ENCODE measurements around the gene CHD9.

Gene CHD9

DNA sequence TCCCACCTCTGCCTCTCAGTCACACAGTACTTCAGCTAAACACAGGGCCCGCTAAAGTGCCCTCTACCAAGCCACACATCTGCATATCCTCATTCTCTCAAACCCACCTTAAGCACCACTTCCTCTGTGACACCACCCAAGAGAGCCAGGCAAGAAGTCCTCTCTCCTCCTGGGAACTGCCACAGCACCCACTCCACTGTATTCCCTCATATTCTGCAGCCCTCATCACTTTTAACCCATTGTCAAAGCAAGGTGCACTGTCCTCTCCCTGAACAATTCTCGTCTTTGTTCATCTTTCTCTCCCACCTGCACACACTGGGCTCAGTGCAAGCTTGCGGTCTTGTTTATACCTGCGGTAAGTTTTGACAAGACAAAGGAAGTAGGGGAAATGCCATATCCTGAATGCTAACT lies 13.6 kb downstream of the CHD9 start:
- Histone ChIP-seq H4K20me1 (ENCODE audit: insufficient read depth, low read length) (no peaks in the 10 kb centered on the region), H3K9me2 (replicated peaks; ENCODE audit: insufficient read depth, low read length) (no peaks in the 10 kb centered on the region), H3K9me3 (replicated peaks; ENCODE audit: insufficient read depth, low read length) (no peaks in the 10 kb centered on the region), H3K4me3 (ENCODE audit: low read length) (peak overlapping the region; percentile 19), H3K27me3 (replicated peaks; ENCODE audit: insufficient read depth, low read length) (no peaks in the 10 kb centered on the region), H3K79me2 (ENCODE audit: low read length) (peaks cover 82% of the 10 kb centered on the region), H3F3A (ENCODE audit: insufficient read depth, low read length) (peaks cover 23% of the 10 kb centered on the region), H3K4me1 (ENCODE audit: low read length) (peaks cover 29% of the 10 kb centered on the region), H3K36me3 (replicated peaks; ENCODE audit: insufficient read depth, low read length) (no peaks in the 10 kb centered on the region), H3K9ac (ENCODE audit: low read length) (no peak overlapping the region), H3K4me2 (ENCODE audit: low read depth, low read length) (peak overlapping the region; percentile 72), H3K27ac (ENCODE audit: low read length) (peak overlapping the region; percentile 68; the same call in 1 of the 2 replicates), H2AFZ (ENCODE audit: low read length) (peak overlapping the region; percentile 23; the same call in 1 of the 2 replicates)
- TF ChIP-seq EZH2phosphoT487 (IDR thresholded peaks at IDR 0.05; ENCODE audit: low read length) (no peak), EZH2 (optimal IDR thresholded peaks at IDR 0.05; ENCODE audit: low read depth, low read length) (no peak)
- TF ChIP-seq, protein P1, sequence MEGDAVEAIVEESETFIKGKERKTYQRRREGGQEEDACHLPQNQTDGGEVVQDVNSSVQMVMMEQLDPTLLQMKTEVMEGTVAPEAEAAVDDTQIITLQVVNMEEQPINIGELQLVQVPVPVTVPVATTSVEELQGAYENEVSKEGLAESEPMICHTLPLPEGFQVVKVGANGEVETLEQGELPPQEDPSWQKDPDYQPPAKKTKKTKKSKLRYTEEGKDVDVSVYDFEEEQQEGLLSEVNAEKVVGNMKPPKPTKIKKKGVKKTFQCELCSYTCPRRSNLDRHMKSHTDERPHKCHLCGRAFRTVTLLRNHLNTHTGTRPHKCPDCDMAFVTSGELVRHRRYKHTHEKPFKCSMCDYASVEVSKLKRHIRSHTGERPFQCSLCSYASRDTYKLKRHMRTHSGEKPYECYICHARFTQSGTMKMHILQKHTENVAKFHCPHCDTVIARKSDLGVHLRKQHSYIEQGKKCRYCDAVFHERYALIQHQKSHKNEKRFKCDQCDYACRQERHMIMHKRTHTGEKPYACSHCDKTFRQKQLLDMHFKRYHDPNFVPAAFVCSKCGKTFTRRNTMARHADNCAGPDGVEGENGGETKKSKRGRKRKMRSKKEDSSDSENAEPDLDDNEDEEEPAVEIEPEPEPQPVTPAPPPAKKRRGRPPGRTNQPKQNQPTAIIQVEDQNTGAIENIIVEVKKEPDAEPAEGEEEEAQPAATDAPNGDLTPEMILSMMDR (IDR thresholded peaks at IDR 0.05; ENCODE audit: low read length), result no peak
- peak; percentile 83 for DNase-seq

DNA sequence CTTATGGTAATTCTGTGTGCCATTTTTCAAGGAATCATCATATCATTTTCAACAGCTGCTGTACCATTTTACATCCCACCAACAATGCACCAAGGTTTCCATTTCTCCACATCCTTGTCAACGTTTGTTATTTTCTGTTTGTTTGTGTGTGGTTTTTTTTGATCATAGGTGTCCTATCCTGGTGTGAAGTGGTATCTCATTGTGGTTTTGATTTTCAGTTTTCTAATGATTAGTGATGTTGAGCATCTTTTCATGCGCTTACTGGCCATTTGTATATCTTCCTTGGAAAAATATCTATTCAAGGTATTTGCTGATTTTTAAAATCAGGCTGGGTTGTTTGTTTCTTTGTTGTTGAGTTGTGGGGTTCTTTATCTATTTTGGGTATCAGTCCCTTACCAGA lies 15.0 kb downstream of the CHD9 start:
- H3K9me2 ChIP-seq (replicated peaks; ENCODE audit: insufficient read depth, low read length), result no peaks in the 10 kb centered on the region
- H2AFZ ChIP-seq (ENCODE audit: low read length), result no peak overlapping the region
- no peaks in the 10 kb centered on the region for H3K27me3 ChIP-seq (replicated peaks; ENCODE audit: insufficient read depth, low read length)
- no peak overlapping the region for H3K27ac ChIP-seq (ENCODE audit: low read length)
- no peaks in the 10 kb centered on the region for H3K9me3 ChIP-seq (replicated peaks; ENCODE audit: insufficient read depth, low read length)
- H3K36me3 ChIP-seq (replicated peaks; ENCODE audit: insufficient read depth, low read length), result no peaks in the 10 kb centered on the region
- no peak for TF ChIP-seq EZH2 (optimal IDR thresholded peaks at IDR 0.05; ENCODE audit: low read depth, low read length)
- no peak for TF ChIP-seq EZH2phosphoT487 (IDR thresholded peaks at IDR 0.05; ENCODE audit: low read length)
- TF ChIP-seq, protein P1 (IDR thresholded peaks at IDR 0.05; ENCODE audit: low read length), result no peak
- no peaks in the 10 kb centered on the region for H4K20me1 ChIP-seq (ENCODE audit: insufficient read depth, low read length)
- peaks cover 29% of the 10 kb centered on the region for H3K4me1 ChIP-seq (ENCODE audit: low read length)
- no peak for DNase-seq
- H3F3A ChIP-seq (ENCODE audit: insufficient read depth, low read length), result peaks cover 23% of the 10 kb centered on the region
- H3K4me2 ChIP-seq (ENCODE audit: low read depth, low read length), result 0 out of 2 replicates have a peak overlapping the region, but pooled peaks have one; percentile 26
- no peak overlapping the region for H3K9ac ChIP-seq (ENCODE audit: low read length)
- peaks cover 73% of the 10 kb centered on the region for H3K79me2 ChIP-seq (ENCODE audit: low read length)
- no peak overlapping the region for H3K4me3 ChIP-seq (ENCODE audit: low read length)

DNA sequence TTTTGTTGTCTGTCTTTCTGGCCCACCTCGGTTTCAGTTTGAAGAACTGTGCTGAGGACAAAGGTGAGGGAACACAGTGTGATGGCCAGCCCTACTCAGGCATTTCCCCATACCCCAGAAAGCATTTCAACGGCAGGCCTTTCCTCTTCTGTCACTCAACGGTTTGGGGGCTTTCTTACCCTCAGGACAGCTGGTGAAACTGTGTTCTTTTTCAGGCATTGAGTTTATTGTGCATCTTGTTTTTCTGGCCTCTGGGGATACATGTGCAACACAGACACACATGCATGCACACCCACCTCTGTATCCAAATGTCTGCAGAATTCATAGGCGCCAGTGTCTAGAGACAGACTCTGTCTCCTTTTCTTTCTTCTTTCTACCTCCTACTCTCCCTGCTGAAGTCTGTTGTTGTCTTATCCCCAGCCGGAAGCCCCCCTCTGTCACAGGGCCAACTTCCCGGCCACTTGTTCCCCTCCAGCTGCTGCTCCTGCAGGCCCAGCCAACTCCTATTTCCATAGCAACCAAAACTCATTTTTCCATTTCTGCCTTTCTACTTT lies 17.0 kb downstream of the CHD9 start:
- DNase-seq, result no peak
- Histone ChIP-seq H3K27me3 (replicated peaks; ENCODE audit: insufficient read depth, low read length) (no peaks in the 10 kb centered on the region), H3F3A (ENCODE audit: insufficient read depth, low read length) (peaks cover 23% of the 10 kb centered on the region), H4K20me1 (ENCODE audit: insufficient read depth, low read length) (no peaks in the 10 kb centered on the region), H3K9ac (ENCODE audit: low read length) (no peak overlapping the region), H3K4me2 (ENCODE audit: low read depth, low read length) (no peak overlapping the region), H3K9me3 (replicated peaks; ENCODE audit: insufficient read depth, low read length) (no peaks in the 10 kb centered on the region), H3K27ac (ENCODE audit: low read length) (no peak overlapping the region), H3K9me2 (replicated peaks; ENCODE audit: insufficient read depth, low read length) (no peaks in the 10 kb centered on the region), H3K79me2 (ENCODE audit: low read length) (peaks cover 57% of the 10 kb centered on the region), H3K4me3 (ENCODE audit: low read length) (no peak overlapping the region), H3K36me3 (replicated peaks; ENCODE audit: insufficient read depth, low read length) (no peaks in the 10 kb centered on the region), H2AFZ (ENCODE audit: low read length) (no peak overlapping the region), H3K4me1 (ENCODE audit: low read length) (peaks cover 29% of the 10 kb centered on the region)
- TF ChIP-seq EZH2 (optimal IDR thresholded peaks at IDR 0.05; ENCODE audit: low read depth, low read length), result no peak
- TF ChIP-seq, protein P1 (IDR thresholded peaks at IDR 0.05; ENCODE audit: low read length), result no peak
- no peak for TF ChIP-seq EZH2phosphoT487 (IDR thresholded peaks at IDR 0.05; ENCODE audit: low read length)

Measured in MM.1S (cell line).